Activated CD4-positive, alpha-beta T cell treated with anti-CD3 and anti-CD28 coated beads, Interleukin-2, amount 50 U/mL, for 4 hours (primary cell): ENCODE data around the gene CLDN25.

Experiments
- DNase-seq, 2 experiments: peaks; one replicate each; pipeline ENCODE4 v3.0.0-alpha.2; 2020

The CLDN25 gene

DNA sequence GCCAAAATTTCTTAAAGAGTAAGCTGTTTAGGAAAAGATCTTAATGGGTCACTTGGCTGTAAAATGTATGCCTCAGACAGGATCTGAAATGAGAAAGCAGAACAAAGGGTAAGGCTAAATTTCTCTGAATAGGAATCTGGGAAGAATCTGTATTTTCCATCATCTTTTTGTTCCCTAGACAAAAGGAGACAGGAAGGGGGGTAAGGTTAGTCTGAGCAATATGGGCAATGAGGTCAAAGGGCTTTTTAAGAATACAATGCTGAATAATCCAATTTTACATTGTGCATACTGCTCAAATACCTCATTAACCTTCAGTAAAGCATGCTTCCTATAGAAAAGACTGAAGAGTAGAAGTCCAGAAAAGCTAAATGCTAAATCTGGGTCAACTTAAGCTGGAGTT is 34.6 kb downstream of the CLDN25 start:
- DNase-seq = no peak

DNA sequence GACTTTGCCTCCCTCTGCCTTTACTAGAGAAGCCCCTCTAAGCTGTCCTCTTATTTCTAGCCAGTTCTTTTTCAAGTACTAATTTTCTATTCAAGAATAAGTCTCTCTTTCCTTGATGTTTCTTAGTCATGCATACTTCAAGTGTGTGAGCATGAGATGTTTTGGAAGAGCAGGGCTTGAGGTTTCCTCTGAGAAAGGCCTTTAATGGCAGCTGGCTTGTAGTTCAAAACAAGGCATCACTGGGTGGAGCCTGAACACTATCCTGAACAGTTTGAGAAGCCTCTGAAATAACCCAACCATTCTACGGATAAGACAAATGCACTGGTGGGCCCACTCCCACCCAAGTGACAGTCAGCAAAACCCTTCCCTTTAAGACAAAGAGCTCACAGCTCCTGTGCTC is 37.6 kb downstream of the CLDN25 start:
- no peak for DNase-seq

DNA sequence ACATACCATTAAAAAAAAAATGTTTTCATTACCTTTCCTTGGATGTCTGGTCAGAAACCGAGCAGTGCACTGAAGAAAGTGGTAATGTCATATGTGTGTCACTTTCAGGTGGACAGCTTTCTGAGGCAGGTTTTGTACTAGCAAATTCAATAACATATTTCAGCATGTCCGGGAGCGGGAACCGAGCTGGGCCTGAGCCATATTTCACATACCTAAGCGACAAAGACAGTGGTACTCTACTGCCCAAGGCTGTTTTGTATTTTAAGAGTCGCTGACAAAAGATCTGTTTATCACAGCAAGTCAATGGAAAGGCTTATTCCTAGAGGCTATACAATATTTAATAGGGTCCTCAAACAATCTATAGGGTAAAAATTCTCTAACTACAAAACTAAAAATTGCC is 38.0 kb downstream of the CLDN25 start:
- DNase-seq = no peak

GRCh38 chr11:113818426-113818825 is 38.8 kb downstream of the CLDN25 start:
- no peak for DNase-seq

GRCh38 chr11:113827477-113827876 is 47.9 kb downstream of the CLDN25 start:
- no peak for DNase-seq

- DNase-seq = no peak
Observed at GRCh38 chr11:113828191-113828590, 48.6 kb downstream of the CLDN25 start.

- no peak for DNase-seq
Observed at GRCh38 chr11:113829751-113830150, 50.2 kb downstream of the CLDN25 start.
